HG03442 (cell line): Measurements from ENCODE around the gene METTL3.
A peak's percentile ranks its signal among the peaks of the same experiment; 100 is the strongest.

Source experiments
- ATAC-seq: cut with Tn5 transposase; IDR thresholded peaks from one replicate; pipeline ENCODE4 v1.9.1; 2021; ENCODE audit warnings: mild to moderate bottlenecking, moderate library complexity; ENCODE audit not compliant: unreplicated experiment

Gene METTL3

DNA sequence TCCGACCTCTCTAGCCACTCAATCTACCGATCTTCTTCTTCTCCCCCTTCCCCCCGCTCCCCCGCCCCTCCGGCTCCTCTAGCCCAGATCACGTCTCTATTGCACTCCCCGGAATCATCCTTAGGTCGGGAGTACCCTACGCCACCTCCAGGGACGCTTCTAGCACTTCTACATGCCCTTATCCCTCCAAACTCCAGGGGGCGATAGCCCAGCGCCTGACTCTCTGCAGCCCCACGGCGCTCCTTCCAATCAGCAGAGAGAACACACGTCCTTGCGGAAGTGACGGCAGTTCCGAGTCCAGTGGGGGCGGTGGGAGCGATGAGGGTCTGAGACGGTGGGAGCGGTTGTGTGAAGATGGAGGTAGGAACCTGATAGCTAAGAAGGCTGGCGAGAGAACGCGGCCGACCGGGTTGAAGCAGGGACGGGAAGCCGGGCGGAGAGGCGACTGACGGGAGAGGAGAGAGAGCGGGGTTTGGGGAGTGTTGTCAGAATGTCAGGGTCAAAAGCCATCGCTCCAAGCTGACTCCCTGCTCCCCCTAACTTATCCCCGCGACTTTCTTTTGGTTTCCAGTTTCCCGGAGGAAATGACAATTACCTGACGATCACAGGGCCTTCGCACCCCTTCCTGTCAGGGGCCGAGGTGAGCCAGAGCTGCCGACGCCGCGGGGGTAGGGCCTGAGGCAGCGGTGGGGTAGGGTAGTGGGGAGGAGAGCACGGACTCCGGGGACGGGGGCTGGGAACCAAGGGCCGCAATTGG is 34.0 kb downstream of the METTL3 start, which contains the start of the genes RAB2B and TOX4:
Gene RAB2B (minus strand): TSS at position 35 of the 757 bp plus-strand sequence. CDS start 87 bp downstream, outside the sequence.
Gene TOX4 (plus strand): TSS at position 271 of the 757 bp plus-strand sequence. CDS start 84 bp downstream, at position 355.
- ATAC-seq, result peak; percentile 99

- peak; percentile 25 for ATAC-seq
Measured at GRCh38 chr14:21476523-21476924, 34.6 kb downstream of the METTL3 start.

GRCh38 chr14:21475767-21476522 is 35.2 kb downstream of the METTL3 start:
- no peak for ATAC-seq

DNA sequence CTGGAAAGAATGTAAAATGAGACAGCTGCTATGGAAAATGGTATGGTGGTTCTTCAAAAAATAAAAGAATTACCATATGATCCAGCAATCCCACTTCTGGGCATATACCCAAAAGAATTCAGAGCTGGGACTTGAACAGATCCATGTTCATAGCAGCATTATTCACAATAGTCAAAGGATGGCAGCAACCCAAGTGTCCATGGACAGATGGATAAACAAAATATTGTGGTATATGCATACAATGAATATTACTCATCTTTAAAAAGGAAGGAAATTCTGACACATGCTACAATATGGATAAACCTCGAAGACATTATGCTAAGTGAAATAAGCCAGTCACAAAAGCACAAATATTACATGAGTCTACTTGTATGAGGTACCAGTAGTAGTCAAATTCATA is 43.5 kb downstream of the METTL3 start:
- ATAC-seq, result no peak

DNA sequence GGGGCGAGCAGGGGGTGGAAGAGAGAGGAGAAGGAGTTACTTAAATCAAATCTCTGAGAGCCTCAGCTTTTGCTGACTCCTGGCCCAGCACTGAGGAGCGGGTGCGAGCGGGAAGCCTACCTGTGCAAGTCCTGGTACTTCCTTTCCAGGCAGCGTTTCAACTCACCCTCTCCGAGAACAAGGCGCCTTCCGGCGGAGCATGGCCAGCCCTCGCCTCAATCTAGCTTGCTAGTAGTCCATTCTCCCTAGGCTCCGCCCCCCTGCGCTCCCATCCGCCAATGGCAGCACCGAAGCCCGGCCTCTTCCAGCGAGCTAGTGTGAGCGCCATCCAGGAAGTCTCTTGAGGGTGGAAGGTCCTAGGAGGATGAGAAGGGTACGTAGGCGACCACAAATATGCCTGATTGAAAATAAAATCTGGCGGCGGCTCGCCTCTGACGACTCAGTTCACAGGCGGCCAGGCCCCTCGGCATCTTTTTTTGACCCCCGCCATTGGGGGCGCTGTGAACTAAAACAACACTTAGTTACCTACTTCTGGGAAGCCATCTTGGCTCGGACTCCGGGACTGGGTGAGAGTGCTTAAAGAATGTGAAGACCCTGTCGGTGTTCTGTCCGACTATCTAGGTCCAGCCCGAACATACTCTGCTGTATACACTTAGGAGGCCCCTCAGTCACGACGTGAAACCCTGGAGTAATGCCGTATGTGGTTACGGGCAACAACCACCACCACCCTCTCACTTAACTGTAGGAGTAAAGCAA is 55.0 kb downstream of the METTL3 start, which contains the start of gene CHD8:
Gene CHD8 (minus strand): TSS at position 212 of the 756 bp plus-strand sequence. CDS start 24,480 bp downstream, outside the sequence.
- peak; percentile 96 for ATAC-seq

DNA sequence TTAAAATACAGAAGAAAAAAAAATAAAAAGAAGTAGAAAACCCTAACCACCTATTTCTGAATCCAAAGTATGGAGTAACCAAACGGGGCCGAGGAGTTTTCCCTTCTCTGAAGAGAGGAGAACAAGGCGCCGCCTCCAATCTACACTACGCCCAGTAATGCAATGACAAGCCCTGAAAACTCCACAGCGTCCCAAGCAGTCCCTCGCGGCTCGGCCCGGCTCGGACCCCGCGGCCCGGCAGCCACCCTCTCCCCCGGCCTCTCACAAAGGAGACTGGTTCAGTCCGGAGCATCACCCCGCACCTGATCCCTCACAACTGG is 55.6 kb downstream of the METTL3 start:
- peak; percentile 11 for ATAC-seq

GRCh38 chr14:21454843-21455544 is 56.1 kb downstream of the METTL3 start:
- ATAC-seq, result no peak

DNA sequence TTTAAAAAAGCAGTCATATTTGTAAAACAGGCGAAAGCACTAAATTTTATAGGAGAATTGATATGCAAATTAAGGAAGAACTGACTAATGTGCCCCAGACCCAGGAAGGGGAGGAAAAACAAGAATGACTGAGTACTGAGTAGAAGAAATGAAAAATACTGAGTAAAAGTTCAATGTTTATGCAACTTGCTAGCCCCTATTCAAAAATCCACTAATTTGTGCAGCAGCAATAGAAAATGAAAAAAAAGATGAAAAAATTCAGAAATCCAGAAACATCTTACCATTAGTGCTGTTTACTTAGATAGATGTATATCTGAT is 61.3 kb downstream of the METTL3 start:
- no peak for ATAC-seq
